Tongue (tissue), 2 donors: Measurements from ENCODE around the gene KIDINS220. TPM values are rescaled to one million over a fixed set of nuclear protein-coding genes. Genes with fewer than 3 reads are reported as not detected.

Experiments
- DNase-seq: peaks from one replicate; pipeline ENCODE4 v3.0.0-alpha.2; 2015
- total RNA-seq: library from RNA; depleted of rRNA; stranded (reverse); fragments of >200 nt; gene quantifications from one replicate; pipeline ENCODE4 v1.2.3, GENCODE V29; 2014

KIDINS220 gene
- total RNA-seq, 1 donor from 2014 or later: 143 TPM

DNA sequence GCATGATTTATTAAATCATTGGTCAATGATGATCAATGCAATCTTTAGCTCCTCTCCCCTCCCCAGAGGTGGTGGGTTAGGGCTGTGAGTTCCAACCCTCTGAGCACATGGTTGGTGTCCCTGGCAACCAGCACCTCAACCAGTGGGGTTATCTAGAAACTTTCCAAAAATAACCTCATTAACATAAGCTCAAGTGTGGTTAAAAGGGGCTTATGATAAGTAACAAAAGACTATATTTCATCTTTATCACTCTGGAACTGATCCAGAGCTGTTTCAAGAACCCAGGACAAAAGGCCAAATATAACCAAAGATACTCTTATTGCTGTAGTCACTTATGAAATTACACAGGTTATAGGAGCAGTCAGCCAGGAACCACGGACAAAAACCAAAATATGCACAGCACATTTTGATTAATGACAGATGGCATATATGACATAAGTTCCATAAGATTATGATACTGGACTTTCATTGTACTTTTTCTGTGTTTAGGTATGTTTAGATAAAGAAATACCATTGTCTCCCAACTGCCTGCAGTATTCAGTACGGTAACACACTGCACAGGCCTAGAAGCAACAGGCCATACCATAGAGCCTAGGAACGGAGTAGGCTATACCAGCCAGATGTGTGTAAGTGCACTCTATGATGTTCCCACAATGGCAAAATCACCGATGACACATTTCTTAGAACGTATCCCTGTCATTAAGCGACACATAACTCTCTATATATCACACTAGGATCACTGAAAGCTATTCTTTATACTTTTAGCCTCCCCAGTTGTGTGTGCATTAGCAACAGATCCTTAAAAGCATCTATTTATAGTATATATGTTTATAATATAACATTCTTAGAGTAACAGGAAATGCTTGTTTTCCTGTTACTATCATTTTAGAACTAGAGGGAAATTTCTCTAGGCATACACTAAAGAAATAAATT, 31.9 kb downstream of the KIDINS220 start:
- peak; percentile 17 for DNase-seq

DNA sequence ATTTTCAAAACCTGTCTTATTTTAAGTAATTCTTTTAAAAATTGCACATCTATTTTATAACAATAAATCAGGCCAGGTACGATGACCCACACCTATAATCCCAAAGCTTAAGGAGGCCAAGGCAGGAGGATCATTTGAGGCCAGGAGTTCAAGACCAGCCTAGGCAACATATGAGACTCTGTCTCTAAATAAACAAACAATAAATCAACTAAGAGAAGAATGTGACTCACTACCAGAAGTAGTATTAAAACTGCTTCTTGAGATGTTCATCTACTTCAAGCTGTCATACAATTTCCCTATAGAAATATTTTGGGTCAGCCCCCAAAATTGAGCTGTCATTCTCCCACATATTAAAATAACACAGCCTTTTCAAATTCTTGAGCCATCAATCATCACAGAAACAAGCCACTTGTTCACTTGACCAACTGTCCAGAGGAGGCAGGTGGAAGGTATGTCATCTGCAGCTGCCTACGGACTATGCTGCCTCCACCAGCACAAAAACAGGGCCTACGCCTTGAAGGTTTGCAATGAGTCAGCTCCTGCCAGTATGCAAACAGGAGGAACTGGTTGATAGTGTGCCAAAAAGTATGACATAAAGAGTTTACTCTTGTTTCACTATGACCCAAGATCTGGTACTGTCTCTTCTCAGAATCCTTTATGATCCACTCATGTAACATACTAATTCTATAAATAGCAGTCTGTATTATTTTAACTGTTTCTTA, 33.6 kb downstream of the KIDINS220 start:
- DNase-seq: peak; percentile 69

DNA sequence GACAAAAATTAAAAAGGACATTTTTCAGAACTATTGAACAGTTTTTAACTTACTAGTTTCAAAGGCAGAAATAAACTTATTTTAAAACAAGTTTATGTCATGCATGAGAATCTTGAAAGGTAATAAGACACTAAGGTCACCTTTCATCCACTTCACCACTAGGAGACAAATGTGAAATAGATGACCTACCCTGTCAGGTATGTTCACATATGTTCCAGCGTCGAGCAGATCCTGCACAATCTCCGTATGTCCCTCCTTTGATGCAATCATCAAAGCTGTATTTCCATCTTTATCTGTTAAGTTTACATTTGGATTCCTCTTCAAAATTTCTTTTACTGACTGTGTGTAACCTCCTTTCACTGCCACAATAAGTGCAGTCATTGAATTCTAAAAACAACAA, 34.7 kb downstream of the KIDINS220 start:
- DNase-seq: no peak

GRCh38 chr2:8800821-8801220, 36.6 kb downstream of the KIDINS220 start:
- no peak for DNase-seq

DNA sequence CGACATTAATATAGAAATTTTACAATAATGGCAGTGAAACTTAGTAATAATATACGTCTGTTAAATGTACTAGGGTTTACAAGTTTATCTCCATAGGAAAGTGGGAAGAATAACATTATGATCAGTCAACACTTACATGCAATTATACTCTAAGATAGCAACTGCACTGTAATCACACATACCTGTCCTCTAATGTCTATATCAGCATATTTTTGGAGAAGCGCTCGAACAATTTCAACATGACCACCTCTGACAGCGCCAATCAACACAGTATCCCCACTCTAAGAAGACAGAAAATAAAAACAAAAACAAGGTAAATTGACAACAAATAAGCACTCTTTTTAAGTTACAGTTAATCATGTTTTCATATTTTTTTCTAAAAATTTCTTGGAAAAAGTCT, 37.2 kb downstream of the KIDINS220 start:
- DNase-seq: no peak

GRCh38 chr2:8799004-8799403, 38.4 kb downstream of the KIDINS220 start:
- no peak for DNase-seq

DNA sequence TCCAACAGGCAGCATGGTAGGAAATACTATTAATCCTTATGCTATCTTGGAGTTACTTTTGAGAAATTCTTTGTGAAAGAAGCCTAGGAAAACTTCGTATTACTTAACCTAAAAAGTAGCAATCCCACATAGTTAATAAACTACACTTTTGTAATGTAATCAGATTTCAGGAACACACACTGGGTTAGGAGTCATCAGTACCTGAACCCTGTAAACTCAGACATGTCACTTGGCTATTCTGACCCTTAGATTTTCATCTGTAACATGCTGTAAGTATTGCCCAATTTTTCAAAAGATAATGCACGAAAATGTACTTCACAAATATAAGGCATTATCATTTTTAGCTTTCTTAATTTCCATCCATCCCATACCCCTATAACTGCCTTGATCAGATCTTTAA, 39.0 kb downstream of the KIDINS220 start:
- no peak for DNase-seq

- DNase-seq: no peak
These were observed 39.7 kb downstream of the KIDINS220 start for GRCh38 chr2:8797682-8798081.

DNA sequence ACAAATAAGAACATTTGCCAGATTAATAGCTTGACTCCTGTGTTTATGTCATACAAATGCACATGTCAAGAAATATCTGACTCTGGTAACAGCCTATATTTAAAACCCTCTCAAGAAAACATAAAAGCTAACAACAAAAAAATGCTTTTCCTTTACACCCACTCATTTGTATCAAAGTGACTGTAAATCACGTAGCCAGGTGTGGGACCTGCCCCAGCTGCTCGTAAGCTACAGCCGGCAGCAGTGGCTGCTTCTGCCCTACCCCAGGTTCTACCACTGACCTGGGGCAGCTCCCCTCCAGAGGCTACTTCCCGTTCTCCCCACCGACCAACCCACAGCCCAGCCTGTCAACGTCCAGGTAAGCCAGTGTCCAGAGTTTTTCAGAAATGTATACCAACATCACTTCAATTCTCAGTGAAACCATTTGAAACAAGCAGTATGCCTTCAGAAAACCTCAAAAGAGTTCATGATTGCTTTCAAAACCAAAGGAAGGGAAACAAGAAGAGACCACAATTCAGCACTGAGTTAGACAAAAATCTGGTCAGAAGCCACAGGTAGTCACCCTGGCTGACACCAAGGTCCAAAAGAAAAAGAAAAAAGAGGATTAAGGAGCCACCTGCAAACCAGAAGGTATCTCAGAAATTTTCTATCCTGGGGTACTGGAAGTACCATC, 40.4 kb downstream of the KIDINS220 start:
- no peak for DNase-seq

DNA sequence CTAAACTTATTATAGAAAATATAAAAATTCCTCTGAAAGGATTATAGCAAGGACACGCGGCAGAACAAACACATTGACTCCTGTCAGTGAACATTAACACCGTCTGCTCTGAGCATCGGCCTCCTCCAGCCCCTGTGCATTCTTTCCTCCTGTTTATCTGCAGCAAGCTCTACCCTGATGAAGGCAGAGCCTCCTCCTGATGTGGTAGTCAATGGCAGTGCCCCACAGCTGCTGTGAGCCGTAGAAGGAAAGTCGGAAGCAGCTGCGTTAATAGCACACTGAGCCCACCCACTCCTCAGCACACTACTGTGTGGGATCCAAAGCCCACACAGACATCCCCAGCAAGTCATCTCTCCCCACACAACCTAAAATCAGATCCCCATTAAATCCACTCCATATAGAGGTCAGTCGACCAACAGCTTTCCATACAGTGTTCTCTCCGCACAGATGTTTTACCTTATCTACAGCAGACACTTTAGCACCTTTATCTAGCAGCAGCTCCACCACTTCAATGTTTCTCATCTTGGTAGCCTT, 41.0 kb downstream of the KIDINS220 start:
- peak; percentile 34 for DNase-seq

- no peak for DNase-seq
These were observed 42.2 kb downstream of the KIDINS220 start for GRCh38 chr2:8794923-8795825.

DNA sequence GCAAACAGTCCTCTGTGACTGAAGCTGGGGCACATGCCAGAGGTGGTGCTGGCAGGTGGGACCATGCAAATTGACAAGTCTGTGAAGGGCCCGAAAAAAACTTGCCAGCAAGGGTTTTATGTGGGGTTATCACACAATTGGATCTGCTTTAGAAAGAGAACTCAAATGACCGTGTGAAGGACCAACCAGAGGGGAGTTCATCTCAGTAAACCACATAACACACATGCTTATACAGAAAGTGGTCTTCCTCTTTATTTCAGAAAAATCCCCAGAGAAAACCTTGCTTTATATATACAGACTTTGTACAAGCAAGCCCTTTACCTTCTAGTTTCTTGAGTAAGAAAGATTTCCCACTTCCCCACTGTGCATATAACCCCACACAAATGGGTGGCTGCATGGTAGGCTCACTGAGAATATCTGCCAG, 46.7 kb downstream of the KIDINS220 start:
- no peak for DNase-seq

DNA sequence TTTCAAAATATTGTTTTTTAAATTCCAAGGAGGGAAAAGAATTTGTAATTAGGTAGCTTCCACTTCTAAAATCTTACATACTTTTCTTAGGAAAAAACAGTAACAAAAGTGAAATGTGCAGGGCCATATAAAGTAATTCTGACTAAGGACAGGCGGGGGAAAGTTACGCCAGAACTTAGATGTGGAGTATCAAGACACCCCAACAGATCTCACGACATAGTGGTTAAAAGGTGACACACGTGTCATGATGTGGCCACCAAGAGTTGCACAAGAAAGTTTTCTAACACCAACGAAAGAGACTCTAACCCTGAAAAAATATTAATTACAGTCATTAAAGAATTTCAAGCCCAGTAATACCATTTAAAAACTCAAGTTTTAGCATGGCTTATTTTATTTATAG, 51.0 kb downstream of the KIDINS220 start:
- DNase-seq: no peak

- no peak for DNase-seq
These were observed 57.4 kb downstream of the KIDINS220 start for GRCh38 chr2:8779795-8780671.

DNA sequence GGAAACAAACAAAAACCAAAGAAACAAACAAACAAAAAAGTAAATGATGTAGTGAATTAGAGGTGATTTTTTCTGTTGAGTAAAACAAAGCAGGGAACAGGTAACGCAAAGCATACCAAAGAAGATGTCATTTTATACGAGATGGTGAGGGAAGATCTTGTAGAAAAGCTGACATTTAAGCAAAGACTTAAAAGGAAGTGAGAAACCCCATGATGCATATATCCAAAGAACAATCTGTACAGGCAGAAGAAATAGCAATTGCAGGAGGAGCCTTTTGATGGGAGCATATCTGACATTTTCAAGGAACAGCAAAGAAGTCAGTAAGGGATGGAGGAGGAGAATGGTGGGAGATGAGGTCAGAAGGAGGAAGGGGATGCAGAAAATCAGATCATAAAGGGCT, 63.0 kb downstream of the KIDINS220 start:
- DNase-seq: no peak

GRCh38 chr2:8767324-8767723, 70.1 kb downstream of the KIDINS220 start:
- no peak for DNase-seq

GRCh38 chr2:8761529-8762164, 75.8 kb downstream of the KIDINS220 start:
- peak; percentile 66 for DNase-seq

- no peak for DNase-seq
These were observed 80.7 kb downstream of the KIDINS220 start for GRCh38 chr2:8756716-8757115.

GRCh38 chr2:8756230-8756629, 81.2 kb downstream of the KIDINS220 start:
- no peak for DNase-seq
